ENCODE data around the gene PRLH.

The PRLH gene

GRCh38 chr2:237566401-237567235, at the start of gene PRLH:
TSS of gene PRLH (plus strand) at chr2:237566574. CDS start at chr2:237566574, 0 bp downstream.
- DNase-seq (ENCODE audit: low read depth in 1 of 2, low spot score in 1 of 2), result no peak

- no peak for DNase-seq (ENCODE audit: low read depth in 1 of 2, low spot score in 1 of 2)
Observed at GRCh38 chr2:237517163-237517562, 49.2 kb upstream of the PRLH start.

GRCh38 chr2:237517990-237518389, 48.4 kb upstream of the PRLH start:
- no peak for DNase-seq (ENCODE audit: low read depth in 1 of 2, low spot score in 1 of 2)

- DNase-seq (ENCODE audit: low read depth in 1 of 2, low spot score in 1 of 2), result no peak
Observed at GRCh38 chr2:237519506-237520245, 46.7 kb upstream of the PRLH start.

- DNase-seq (ENCODE audit: low read depth in 1 of 2, low spot score in 1 of 2), result no peak
Observed at GRCh38 chr2:237520290-237520689, 46.1 kb upstream of the PRLH start.

GRCh38 chr2:237524631-237525030, 41.7 kb upstream of the PRLH start:
- no peak for DNase-seq (ENCODE audit: low read depth in 1 of 2, low spot score in 1 of 2)

- no peak for DNase-seq (ENCODE audit: low read depth in 1 of 2, low spot score in 1 of 2)
Observed at GRCh38 chr2:237525559-237526157, 40.7 kb upstream of the PRLH start.

- DNase-seq (ENCODE audit: low read depth in 1 of 2, low spot score in 1 of 2), result no peak
Observed at GRCh38 chr2:237527233-237527632, 39.1 kb upstream of the PRLH start.

- no peak for DNase-seq (ENCODE audit: low read depth in 1 of 2, low spot score in 1 of 2)
Observed at GRCh38 chr2:237527766-237528165, 38.6 kb upstream of the PRLH start.

- DNase-seq (ENCODE audit: low read depth in 1 of 2, low spot score in 1 of 2), result no peak
Observed at GRCh38 chr2:237529452-237530402, 36.6 kb upstream of the PRLH start.

- no peak for DNase-seq (ENCODE audit: low read depth in 1 of 2, low spot score in 1 of 2)
Observed at GRCh38 chr2:237530472-237531433, 35.6 kb upstream of the PRLH start.

GRCh38 chr2:237532160-237532559, 34.2 kb upstream of the PRLH start:
- no peak for DNase-seq (ENCODE audit: low read depth in 1 of 2, low spot score in 1 of 2)

GRCh38 chr2:237533668-237534161, 32.7 kb upstream of the PRLH start:
- no peak for DNase-seq (ENCODE audit: low read depth in 1 of 2, low spot score in 1 of 2)

GRCh38 chr2:237534380-237534779, 32.0 kb upstream of the PRLH start:
- no peak for DNase-seq (ENCODE audit: low read depth in 1 of 2, low spot score in 1 of 2)

- DNase-seq (ENCODE audit: low read depth in 1 of 2, low spot score in 1 of 2), result no peak
Observed at GRCh38 chr2:237535385-237536082, 30.8 kb upstream of the PRLH start.

- no peak for DNase-seq (ENCODE audit: low read depth in 1 of 2, low spot score in 1 of 2)
Observed at GRCh38 chr2:237536083-237536415, 30.3 kb upstream of the PRLH start.

- DNase-seq (ENCODE audit: low read depth in 1 of 2, low spot score in 1 of 2), result no peak
Observed at GRCh38 chr2:237536617-237537016, 29.8 kb upstream of the PRLH start.

- DNase-seq (ENCODE audit: low read depth in 1 of 2, low spot score in 1 of 2), result no peak
Observed at GRCh38 chr2:237538001-237538720, 28.2 kb upstream of the PRLH start.

All from activated CD4-positive, alpha-beta T cell treated with anti-CD3 and anti-CD28 coated beads, Interleukin-2, amount 50 U/mL, for 24 hours (primary cell).